ENCODE data around the gene CYGB. TPM values are rescaled to one million over a fixed set of nuclear protein-coding genes. Genes with fewer than 3 reads are reported as not detected.

CYGB gene
- total and polyA plus RNA-seq, 4 donors = 0.83 to 7.8 (median 1.4) TPM

- H3K4me3 ChIP-seq (ENCODE audit: low read depth in 1 of 3, low read length in 3 of 3) = no peak overlapping the region
- peaks cover 10 to 41% (median 24%) of the 10 kb centered on the region in 4 donors for H3K4me1 ChIP-seq (ENCODE audit: control insufficient read depth in 4 of 4, insufficient read depth in 4 of 4, low read length in 3 of 4)
- H3K27me3 ChIP-seq (ENCODE audit: control insufficient read depth in 4 of 4, insufficient read depth in 4 of 4, low read length in 3 of 4) = no peaks in the 10 kb centered on the region
- H3K9me3 ChIP-seq (ENCODE audit: control insufficient read depth in 4 of 4, low read length in 3 of 4) = no peaks in the 10 kb centered on the region
- WGBS = 92% methylated on average over 16 of the region's 16 CpGs
- TF ChIP-seq MAX (IDR thresholded peaks at IDR 0.05) (no peak), CTCF (IDR thresholded peaks at IDR 0.05; ENCODE audit: low read depth, low read length, missing input control) (no peak), ZBTB33 (IDR thresholded peaks at IDR 0.05) (no peak), RAD21 (IDR thresholded peaks at IDR 0.05) (no peak), FOXA2 (IDR thresholded peaks at IDR 0.05) (no peak), YY1 (IDR thresholded peaks at IDR 0.05) (no peak), SP1 (IDR thresholded peaks at IDR 0.05) (no peak), ATF3 (IDR thresholded peaks at IDR 0.05) (no peak), HNF4A (conservative IDR thresholded peaks at IDR 0.05) (no peak), TAF1 (conservative IDR thresholded peaks at IDR 0.05) (no peak), RXRA (IDR thresholded peaks at IDR 0.05) (no peak), EGR1 (IDR thresholded peaks at IDR 0.05; ENCODE audit: low read depth in 2 of 2) (no peak)
- no peak for DNase-seq (ENCODE audit: low spot score)
- no peak overlapping the region for H3K27ac ChIP-seq (ENCODE audit: low read depth in 1 of 2, low read length in 2 of 2)
- no peaks in the 10 kb centered on the region for H3K36me3 ChIP-seq (ENCODE audit: control insufficient read depth in 4 of 4, insufficient read depth in 3 of 4, low read depth in 1 of 4, low read length in 3 of 4)
- no peak overlapping the region for H3K9ac ChIP-seq (ENCODE audit: low read depth in 1 of 2, low read length in 2 of 2)
Observed at GRCh38 chr17:76495663-76496400, 41.7 kb downstream of the CYGB start.

- 79% methylated on average over 21 of the region's 21 CpGs for WGBS
- Histone ChIP-seq H3K27ac (ENCODE audit: low read depth in 1 of 2, low read length in 2 of 2) (peak overlapping the region; percentile 65 to 84), H3K27me3 (ENCODE audit: control insufficient read depth in 4 of 4, insufficient read depth in 4 of 4, low read length in 3 of 4) (no peaks in the 10 kb centered on the region), H3K36me3 (ENCODE audit: control insufficient read depth in 4 of 4, insufficient read depth in 3 of 4, low read depth in 1 of 4, low read length in 3 of 4) (no peaks in the 10 kb centered on the region), H3K4me1 (ENCODE audit: control insufficient read depth in 4 of 4, insufficient read depth in 4 of 4, low read length in 3 of 4) (peaks cover 4 to 24% (median 12%) of the 10 kb centered on the region in 4 donors), H3K4me3 (ENCODE audit: low read depth in 1 of 3, low read length in 3 of 3) (no peak overlapping the region), H3K9ac (ENCODE audit: low read depth in 1 of 2, low read length in 2 of 2) (peak overlapping the region in 1 of 2 donors; percentile 72), H3K9me3 (ENCODE audit: control insufficient read depth in 4 of 4, low read length in 3 of 4) (no peaks in the 10 kb centered on the region)
- DNase-seq (ENCODE audit: low spot score) = no peak
- TF ChIP-seq RXRA (IDR thresholded peaks at IDR 0.05) = no peak
- TF ChIP-seq JUND (IDR thresholded peaks at IDR 0.05) = no peak
- TF ChIP-seq MAX (IDR thresholded peaks at IDR 0.05) = no peak
- no peak for TF ChIP-seq CTCF (IDR thresholded peaks at IDR 0.05; ENCODE audit: low read depth, low read length, missing input control)
- no peak for TF ChIP-seq NR2F2 (IDR thresholded peaks at IDR 0.05)
- TF ChIP-seq SP1 (IDR thresholded peaks at IDR 0.05) = no peak
Observed at GRCh38 chr17:76493505-76494167, 43.9 kb downstream of the CYGB start.
